ENCODE results near the gene GPRC5A. TPM values are rescaled to one million over a fixed set of nuclear protein-coding genes. Genes with fewer than 3 reads are reported as not detected.

The GPRC5A gene
- total and polyA plus RNA-seq, 2 of the 4 experiments (the other 2 are of a cell fraction): 49.6 to 201 TPM

- in situ Hi-C loops (cut with MboI; ENCODE audit: low sequenced_read_pairs): no loop called here
- no peak for ATAC-seq (ENCODE audit: low read depth)
- Histone ChIP-seq H3K4me2 (ENCODE audit: low read depth, low read length) (no peak overlapping the region), H3K27me3 (ENCODE audit: control insufficient read depth, insufficient read depth, low read length) (no peaks in the 10 kb centered on the region), H4K5ac (ENCODE audit: low read depth, low read length) (no peak overlapping the region), H4K91ac (ENCODE audit: insufficient read depth, low read depth, low read length) (no peak overlapping the region), H3K27ac (ENCODE audit: insufficient read depth, low read length) (no peak overlapping the region), H3K36me3 (ENCODE audit: control insufficient read depth, insufficient read depth, low read length) (no peaks in the 10 kb centered on the region), H2AFZ (replicated peaks; ENCODE audit: low read length, poor library complexity) (no peak overlapping the region), H2AK5ac (ENCODE audit: low read depth, low read length) (no peak overlapping the region), H3K9me1 (ENCODE audit: insufficient read depth, low read length) (no peaks in the 10 kb centered on the region), H3K4me1 (ENCODE audit: control insufficient read depth, insufficient read depth, low read length) (no peaks in the 10 kb centered on the region), H2BK120ac (ENCODE audit: low read depth, low read length) (no peak overlapping the region), H2AK9ac (replicated peaks; ENCODE audit: low read depth, low read length, poor library complexity) (no peak overlapping the region), H3K4ac (ENCODE audit: low read depth, low read length) (no peak overlapping the region), H2BK15ac (ENCODE audit: low read depth, low read length) (no peak overlapping the region), H3K4me3 (ENCODE audit: insufficient read depth, low read depth, low read length) (no peak overlapping the region), H3K18ac (ENCODE audit: low read depth, low read length) (no peak overlapping the region), H3K79me1 (ENCODE audit: low read depth in 1 of 2, low read length in 2 of 2) (no peaks in the 10 kb centered on the region), H4K8ac (ENCODE audit: low read depth in 2 of 2, low read length in 2 of 2) (no peak overlapping the region), H3K56ac (ENCODE audit: extremely low read depth, insufficient read depth, low read length) (no peak overlapping the region), H3K14ac (replicated peaks; ENCODE audit: low read depth, low read length) (no peak overlapping the region), H3K9ac (ENCODE audit: low read depth, low read length) (no peak overlapping the region), H3K23ac (ENCODE audit: low read depth, low read length) (no peak overlapping the region), H3K9me3 (ENCODE audit: control insufficient read depth, insufficient read depth, low read length) (no peaks in the 10 kb centered on the region), H2BK20ac (ENCODE audit: low read depth, low read length) (no peak overlapping the region), H2BK5ac (ENCODE audit: low read depth, low read length, poor library complexity, severe bottlenecking) (no peak overlapping the region), H4K20me1 (ENCODE audit: insufficient read depth, low read length) (no peaks in the 10 kb centered on the region)
- no CpG with 5 or more reads among the region's 7 CpGs for WGBS, 2 experiments (ENCODE audit: extremely low coverage in 2 of 2, insufficient read length in 1 of 2)
- ChIA-PET POLR2A (ENCODE audit: unreplicated experiment) (no interaction called here), CTCF (interaction anchor here (1.4 kb wide), 1 partner anchor 17 kb away, joined by 3 read pairs; no protein-coding TSS in a partner anchor)
- BruUV-seq (replicated peaks): no TSS peak
- DNase-seq: no peak
- TF ChIP-seq POLR2A (IDR thresholded peaks at IDR 0.05; ENCODE audit: low read depth, low read length) (no peak), RCOR1 (IDR thresholded peaks at IDR 0.05; ENCODE audit: insufficient replicate concordance, low read length) (no peak), MAFK (IDR thresholded peaks at IDR 0.05; ENCODE audit: low read depth, low read length) (no peak)
- intact Hi-C loops (cut with micrococcal nuclease): no loop called here
- dilution Hi-C loops (cut with HindIII; ENCODE audit: low sequenced_read_pairs, unreplicated experiment): no loop called here
Observed at GRCh38 chr12:12958886-12959285, 67.5 kb downstream of the GPRC5A start.
